ENCODE measurements around the gene COA6.

COA6 gene

DNA sequence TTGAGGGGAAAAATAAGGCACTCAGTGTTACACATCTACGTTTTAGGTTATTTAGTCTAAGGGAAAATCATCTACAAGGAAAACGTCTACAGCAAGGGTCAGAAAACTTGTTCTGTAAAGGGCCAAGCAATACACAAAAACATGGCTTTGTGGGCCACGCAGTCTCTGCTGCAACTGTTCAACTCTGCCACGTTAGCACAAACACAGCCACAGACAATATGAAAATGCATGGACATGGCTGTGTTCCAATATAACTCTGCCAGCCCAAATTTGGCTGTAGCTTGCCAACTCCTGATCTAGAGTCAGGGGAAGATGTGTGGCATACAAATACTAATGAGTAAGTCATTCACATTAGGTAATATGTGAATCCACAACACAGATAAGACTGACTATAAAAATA, 40.7 kb downstream of the COA6 start:
- no peak for DNase-seq

DNA sequence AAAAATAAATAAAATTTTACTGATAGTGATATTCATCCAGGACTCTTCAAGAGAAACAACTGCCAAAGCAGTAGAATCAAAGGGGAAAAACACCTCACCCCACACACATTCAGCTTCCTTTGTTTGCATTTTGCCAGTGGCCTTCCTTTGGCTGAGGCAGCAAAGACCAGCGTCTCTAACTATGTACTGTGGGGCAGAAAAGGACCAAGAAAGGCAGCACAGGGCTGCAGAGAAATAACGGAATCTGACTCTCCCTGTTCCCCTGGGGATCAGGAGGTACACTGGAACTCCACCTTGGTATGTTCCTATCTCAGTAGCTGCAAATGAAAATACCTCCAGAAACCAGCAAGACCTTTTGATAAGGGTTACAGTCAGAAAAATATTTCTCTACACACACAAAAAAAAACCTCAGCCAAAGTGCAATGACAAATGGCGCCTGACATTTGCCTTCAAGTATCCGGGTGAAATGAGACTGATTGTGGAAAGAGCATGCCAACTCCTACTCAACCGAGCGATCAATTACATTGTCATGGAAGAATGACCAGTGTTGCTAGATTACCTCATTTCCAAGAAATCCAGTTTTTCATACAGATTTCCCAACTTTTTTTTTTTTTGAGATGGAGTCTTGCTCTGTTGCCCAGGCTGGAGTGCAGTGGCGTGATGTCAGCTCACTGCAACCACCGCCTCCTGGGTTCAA, 54.8 kb downstream of the COA6 start:
- no peak for DNase-seq

DNA sequence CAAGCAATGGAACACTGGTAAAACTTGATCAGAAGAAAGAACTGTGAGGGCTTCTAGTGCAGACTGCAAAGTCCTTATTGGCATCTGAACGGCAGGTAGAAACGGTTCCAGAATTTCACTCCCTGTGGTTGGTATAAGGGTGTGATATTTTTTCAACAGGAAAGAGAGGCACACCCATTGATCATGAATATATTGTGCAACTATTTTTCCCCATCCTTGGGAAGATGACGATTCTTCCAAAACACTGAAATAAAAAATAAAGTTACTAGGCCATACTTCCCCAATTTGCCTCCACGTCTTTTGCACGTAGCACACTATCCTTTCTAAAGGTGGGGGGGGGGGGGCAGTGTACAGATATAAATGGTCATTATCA, 56.2 kb downstream of the COA6 start:
- no peak for DNase-seq

DNA sequence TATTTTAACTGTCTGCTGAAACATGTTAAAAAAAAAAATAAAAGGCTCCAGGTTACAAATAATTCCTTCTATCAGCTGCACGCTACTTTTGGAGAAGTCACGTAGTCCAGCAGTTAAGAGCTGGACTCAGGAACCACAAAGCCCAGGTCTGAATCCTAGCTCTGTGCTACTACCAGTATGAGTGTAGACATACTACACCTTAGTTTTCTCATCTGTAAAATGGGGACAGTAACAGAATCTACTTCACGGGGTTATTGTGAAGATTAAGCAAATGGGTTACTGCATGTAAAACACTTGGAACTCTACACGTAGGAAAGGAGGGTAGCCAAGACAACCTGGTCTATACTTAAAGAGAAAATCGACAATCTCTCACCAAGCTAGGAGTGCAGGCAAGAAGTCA, 57.4 kb downstream of the COA6 start:
- DNase-seq = no peak

DNA sequence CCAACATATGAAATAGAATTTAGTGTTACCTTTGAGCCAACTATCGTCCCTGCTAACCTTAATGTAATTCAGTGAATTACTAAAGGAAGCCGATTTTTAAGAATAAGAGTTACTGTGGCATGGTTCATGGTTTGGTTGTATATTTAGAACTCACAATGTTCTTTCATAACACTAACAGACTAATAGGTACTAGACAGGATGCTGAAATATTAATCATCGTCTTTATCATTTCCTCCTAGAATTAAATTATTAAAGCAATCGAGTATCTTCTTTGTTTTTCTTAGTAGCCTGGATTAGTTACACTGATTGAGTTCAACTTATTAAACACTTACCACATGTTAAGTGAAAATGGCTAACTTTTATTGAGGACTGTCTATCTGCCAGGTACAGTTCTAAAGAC, 58.0 kb downstream of the COA6 start:
- no peak for DNase-seq

DNA sequence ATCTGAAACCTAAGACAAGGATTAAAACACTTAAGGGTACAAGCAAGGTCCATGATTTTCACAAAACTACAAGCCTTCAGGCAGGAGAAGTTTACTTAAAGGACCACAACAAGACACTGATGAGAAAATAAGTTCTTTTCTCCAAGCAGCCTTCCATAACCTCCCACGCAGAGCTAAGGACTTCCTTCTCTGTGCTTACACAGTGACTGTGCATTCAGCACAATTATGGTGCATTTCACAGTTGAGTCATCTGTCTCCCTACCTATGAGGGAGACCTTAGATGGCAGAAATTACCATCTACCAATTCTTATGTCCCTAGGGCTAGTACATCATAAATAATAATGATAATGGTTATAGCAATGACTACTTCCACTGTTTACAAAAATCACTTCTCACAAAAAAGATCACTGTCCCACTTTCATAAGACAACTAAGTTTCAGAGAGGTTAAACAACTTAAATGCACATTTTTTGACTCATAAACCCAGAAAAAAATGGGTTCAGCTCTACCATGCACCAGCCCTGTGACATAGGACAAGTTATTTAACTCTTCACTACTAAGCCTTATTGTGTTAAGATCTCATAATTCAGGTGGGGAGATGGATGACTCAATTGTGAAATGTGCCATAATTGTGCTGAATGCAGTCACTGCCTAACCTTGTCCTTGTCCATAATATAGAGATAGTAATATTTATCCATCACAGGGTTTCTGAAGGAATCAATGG, 60.5 kb downstream of the COA6 start:
- no peak for DNase-seq

All from activated CD4-positive, CD25-positive, alpha-beta regulatory T cell treated with anti-CD3 and anti-CD28 coated beads, Interleukin-2, amount 50 U/mL, for 72 hours (primary cell).